Myocyte (in vitro differentiated cells): ENCODE results near the gene LPAR2. TPM values are rescaled to one million over a fixed set of nuclear protein-coding genes. Genes with fewer than 3 reads are reported as not detected.
A peak's percentile ranks its signal among the peaks of the same experiment; 100 is the strongest.

Experiments
- DNase-seq: peaks from one replicate; pipeline ENCODE4 v3.0.0-alpha.2; 2012; ENCODE audit warnings: low read depth
- total RNA-seq: library from RNA; depleted of rRNA; stranded (reverse); fragments of >200 nt; gene quantifications from 2 replicates; pipeline ENCODE4 v1.2.3, GENCODE V29; 2014

Gene LPAR2
- total RNA-seq, 1 donor from 2014 or later = 3.7 TPM

- DNase-seq = no peak
These were observed 26.4 kb upstream of the LPAR2 start for GRCh38 chr19:19654441-19654840.

- DNase-seq = no peak
These were observed 25.7 kb upstream of the LPAR2 start for GRCh38 chr19:19653597-19654147.

GRCh38 chr19:19652482-19653295 lies 24.7 kb upstream of the LPAR2 start:
- peak; percentile 30 for DNase-seq

- peak; percentile 15 for DNase-seq
These were observed 23.1 kb upstream of the LPAR2 start for GRCh38 chr19:19651076-19651475.

GRCh38 chr19:19650331-19650730 lies 22.3 kb upstream of the LPAR2 start:
- peak; percentile 79 for DNase-seq

- DNase-seq = no peak
These were observed 21.6 kb upstream of the LPAR2 start for GRCh38 chr19:19649580-19649995.

GRCh38 chr19:19649155-19649554 lies 21.1 kb upstream of the LPAR2 start:
- no peak for DNase-seq

GRCh38 chr19:19647037-19647835 lies 19.2 kb upstream of the LPAR2 start:
- DNase-seq = no peak

- no peak for DNase-seq
These were observed 17.3 kb upstream of the LPAR2 start for GRCh38 chr19:19645233-19645870.

GRCh38 chr19:19644054-19644388 lies 16.0 kb upstream of the LPAR2 start:
- DNase-seq = no peak

- peak; percentile 61 for DNase-seq
These were observed 15.4 kb upstream of the LPAR2 start, which contains the start of gene GMIP for GRCh38 chr19:19643158-19644053. Gene GMIP, minus strand, starts transcription at chr19:19643657. Its CDS starts 128 bp downstream, at chr19:19643529.

GRCh38 chr19:19642506-19643157 lies 14.6 kb upstream of the LPAR2 start:
- DNase-seq = peak; percentile 72

- no peak for DNase-seq
These were observed 9.7 kb upstream of the LPAR2 start for GRCh38 chr19:19637523-19638251.

GRCh38 chr19:19637186-19637522 lies 9.1 kb upstream of the LPAR2 start:
- no peak for DNase-seq

- no peak for DNase-seq
These were observed 8.7 kb upstream of the LPAR2 start for GRCh38 chr19:19636573-19637185.

GRCh38 chr19:19635313-19635702 lies 7.3 kb upstream of the LPAR2 start:
- DNase-seq = no peak

GRCh38 chr19:19634516-19635312 lies 6.7 kb upstream of the LPAR2 start:
- DNase-seq = no peak
